ENCODE data around the gene ADGRA3. TPM values are rescaled to one million over a fixed set of nuclear protein-coding genes. Genes with fewer than 3 reads are reported as not detected.

ADGRA3 gene
- total and polyA plus RNA-seq, 2 experiments from 2014 or later, result 16.2 to 73.9 TPM

DNA sequence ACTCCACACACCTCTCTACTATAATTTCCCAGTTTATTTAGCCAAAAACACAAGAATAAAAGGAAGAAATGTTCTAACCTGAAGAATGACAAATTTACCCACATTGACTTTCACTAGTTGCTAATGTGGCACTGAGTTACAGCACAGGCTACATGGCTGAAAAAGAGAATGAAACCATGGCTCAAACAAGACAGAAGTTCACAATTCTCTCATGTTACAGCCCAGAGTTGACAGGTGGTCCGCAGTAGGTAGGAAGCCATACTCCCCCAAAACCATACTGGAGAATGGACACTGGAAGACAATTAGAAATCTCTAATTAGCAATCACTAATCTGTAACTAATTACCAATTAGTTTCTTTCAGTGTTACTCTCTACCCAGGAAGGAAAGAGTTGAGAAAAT, 170.8 kb downstream of the ADGRA3 start (continued):
- TF ChIP-seq ZNF462 (CRISPR knock-in tag; IDR thresholded peaks at IDR 0.05) (no peak), STAT1 (IDR thresholded peaks at IDR 0.05; ENCODE audit: unreplicated experiment) (no peak), EZH2 (IDR thresholded peaks at IDR 0.05; ENCODE audit: low read depth, unreplicated experiment) (no peak), CREB1 (CRISPR knock-in tag; IDR thresholded peaks at IDR 0.05; ENCODE audit: low read depth) (no peak), ZNF331 (CRISPR knock-in tag; IDR thresholded peaks at IDR 0.05; ENCODE audit: low read depth) (no peak), ETS1 (IDR thresholded peaks at IDR 0.05) (no peak), ZNF114 (CRISPR knock-in tag; IDR thresholded peaks at IDR 0.05) (no peak), POLR2AphosphoS5 (IDR thresholded peaks at IDR 0.05; ENCODE audit: low read depth) (no peak), NANOG (IDR thresholded peaks at IDR 0.05; ENCODE audit: borderline replicate concordance) (no peak), EZH2phosphoT487 (IDR thresholded peaks at IDR 0.05; ENCODE audit: unreplicated experiment) (no peak), JUNB (IDR thresholded peaks at IDR 0.05; ENCODE audit: unreplicated experiment) (no peak)
- TF ChIP-seq, protein P1, sequence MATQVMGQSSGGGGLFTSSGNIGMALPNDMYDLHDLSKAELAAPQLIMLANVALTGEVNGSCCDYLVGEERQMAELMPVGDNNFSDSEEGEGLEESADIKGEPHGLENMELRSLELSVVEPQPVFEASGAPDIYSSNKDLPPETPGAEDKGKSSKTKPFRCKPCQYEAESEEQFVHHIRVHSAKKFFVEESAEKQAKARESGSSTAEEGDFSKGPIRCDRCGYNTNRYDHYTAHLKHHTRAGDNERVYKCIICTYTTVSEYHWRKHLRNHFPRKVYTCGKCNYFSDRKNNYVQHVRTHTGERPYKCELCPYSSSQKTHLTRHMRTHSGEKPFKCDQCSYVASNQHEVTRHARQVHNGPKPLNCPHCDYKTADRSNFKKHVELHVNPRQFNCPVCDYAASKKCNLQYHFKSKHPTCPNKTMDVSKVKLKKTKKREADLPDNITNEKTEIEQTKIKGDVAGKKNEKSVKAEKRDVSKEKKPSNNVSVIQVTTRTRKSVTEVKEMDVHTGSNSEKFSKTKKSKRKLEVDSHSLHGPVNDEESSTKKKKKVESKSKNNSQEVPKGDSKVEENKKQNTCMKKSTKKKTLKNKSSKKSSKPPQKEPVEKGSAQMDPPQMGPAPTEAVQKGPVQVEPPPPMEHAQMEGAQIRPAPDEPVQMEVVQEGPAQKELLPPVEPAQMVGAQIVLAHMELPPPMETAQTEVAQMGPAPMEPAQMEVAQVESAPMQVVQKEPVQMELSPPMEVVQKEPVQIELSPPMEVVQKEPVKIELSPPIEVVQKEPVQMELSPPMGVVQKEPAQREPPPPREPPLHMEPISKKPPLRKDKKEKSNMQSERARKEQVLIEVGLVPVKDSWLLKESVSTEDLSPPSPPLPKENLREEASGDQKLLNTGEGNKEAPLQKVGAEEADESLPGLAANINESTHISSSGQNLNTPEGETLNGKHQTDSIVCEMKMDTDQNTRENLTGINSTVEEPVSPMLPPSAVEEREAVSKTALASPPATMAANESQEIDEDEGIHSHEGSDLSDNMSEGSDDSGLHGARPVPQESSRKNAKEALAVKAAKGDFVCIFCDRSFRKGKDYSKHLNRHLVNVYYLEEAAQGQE (IDR thresholded peaks at IDR 0.05; ENCODE audit: unreplicated experiment), result no peak

All from GM23338 (cell line).